Right renal cortex interstitium (tissue), 3 donors: ENCODE results near the gene FAM167B. TPM values are rescaled to one million over a fixed set of nuclear protein-coding genes. Genes with fewer than 3 reads are reported as not detected.
"Not testable (repeated sequence)": the region's sequence is repeated elsewhere in the genome, so short reads cannot be mapped to it uniquely, and the experiment has no call there.

Source experiments
- DNase-seq, 3 donors: peaks; one replicate each; pipeline ENCODE4 v3.0.0-alpha.2; 2013; ENCODE audit warnings: low read depth in 3 of 3, low spot score in 2 of 3
- polyA plus RNA-seq, 3 donors: library from polyadenylated mRNA; unstranded; fragments of 120-200 nt; gene quantifications; one replicate each; pipeline ENCODE4 v1.2.1, GENCODE V29; 2013; ENCODE audit not compliant: insufficient read length in 3 of 3

FAM167B gene
- polyA plus RNA-seq, 3 donors: 7.1 to 10.0 (median 8.7) TPM

- peak; percentile 83 to 87 (median 85) for DNase-seq
Observed at GRCh38 chr1:32291708-32292538, 44.9 kb downstream of the FAM167B start, which contains the start of gene HDAC1. Gene HDAC1, plus strand, starts transcription at chr1:32292083. Its CDS starts 87 bp downstream, at chr1:32292170.

- DNase-seq: not testable (repeated sequence)
Observed at GRCh38 chr1:32298211-32298610, 51.2 kb downstream of the FAM167B start.

Other genes starting within 250 kb of the FAM167B start
- 100 to 1,000 TPM; 244 to 280 (median 259) TPM for gene KHDRBS1, start 233.4 kb upstream of the FAM167B start, polyA plus RNA-seq
- 10 to 100 TPM; 17.1 to 18.2 (median 18.0) TPM for gene TMEM39B, start 174.3 kb upstream of the FAM167B start, polyA plus RNA-seq
- gene KPNA6, start 139.2 kb upstream of the FAM167B start, polyA plus RNA-seq: 10 to 100 TPM; 32.2 to 38.2 (median 33.0) TPM
- 10 to 100 TPM; 44.8 to 45.2 (median 44.9) TPM for gene TXLNA, start 67.5 kb upstream of the FAM167B start, polyA plus RNA-seq
- 10 to 100 TPM; 19.2 to 22.1 (median 21.8) TPM for gene CCDC28B, start 46.6 kb upstream of the FAM167B start, polyA plus RNA-seq
- 1 to 10 TPM; 6.8 to 7.2 (median 7.2) TPM for gene IQCC, start 41.6 kb upstream of the FAM167B start, polyA plus RNA-seq
- under 1 TPM; 0.37 to 0.74 (median 0.62) TPM for gene DCDC2B, start 38.1 kb upstream of the FAM167B start, polyA plus RNA-seq
- gene TMEM234, start 24.9 kb upstream of the FAM167B start, polyA plus RNA-seq: 10 to 100 TPM; 21.1 to 27.3 (median 23.6) TPM
- 100 to 1,000 TPM; 177 to 208 (median 192) TPM for gene EIF3I, start 24.8 kb upstream of the FAM167B start, polyA plus RNA-seq
- 1 to 10 TPM; 4.5 to 6.3 (median 5.2) TPM for gene LCK, start 4.0 kb downstream of the FAM167B start, polyA plus RNA-seq
- 100 to 1,000 TPM; 173 to 203 (median 193) TPM for gene HDAC1, start 44.9 kb downstream of the FAM167B start, polyA plus RNA-seq
- gene MARCKSL1, start 89.0 kb downstream of the FAM167B start, polyA plus RNA-seq: 100 to 1,000 TPM; 391 to 445 (median 436) TPM
- 1 to 10 TPM; 3.0 to 4.3 (median 4.1) TPM for gene FAM229A, start 115.3 kb downstream of the FAM167B start, polyA plus RNA-seq
- 1 to 10 TPM; 1.2 to 2.1 (median 1.3) TPM for gene TSSK3, start 115.3 kb downstream of the FAM167B start, polyA plus RNA-seq
- 10 to 100 TPM; 58.8 to 60.3 (median 59.5) TPM for gene BSDC1, start 147.2 kb downstream of the FAM167B start, polyA plus RNA-seq
- 1 to 10 TPM in 1 of 3 donors, under 1 TPM in 2; 0.89 to 1.1 (median 1.00) TPM for gene ZBTB8B, start 217.8 kb downstream of the FAM167B start, polyA plus RNA-seq